H1 (cell line): ENCODE measurements around the gene AIPL1. TPM values are rescaled to one million over a fixed set of nuclear protein-coding genes. Genes with fewer than 3 reads are reported as not detected.

Experiments
- CTCF ChIA-PET: fragments of 300-600 bp; sonication (Branson Sonifier 250); formaldehyde crosslinking; loops from one replicate; lab custom pipeline; 2021; ENCODE audit not compliant: partially characterized antibody; lab: Charles Lee
- POLR2A ChIA-PET: fragments of 300-600 bp; sonication (Branson Sonifier 250); formaldehyde crosslinking; loops from one replicate; lab custom pipeline; 2021; ENCODE audit warnings: inconsistent platforms; ENCODE audit not compliant: partially characterized antibody; lab: Charles Lee
- DNase-seq, 2 experiments: peaks; one replicate each; pipeline versions ENCODE4 v3.0.0 to v3.0.0-alpha.2; 2010 to 2022; ENCODE audit warnings: low spot score in 2 of 2, low read depth in 1 of 2, mixed read lengths in 1 of 2
- FAIRE-seq: peaks from 2 replicates; lab custom pipeline; 2011; peaks lifted over from hg19 to GRCh38; lab: Jason Lieb, UNC
- H2AFZ ChIP-seq: 2 replicates; pipeline ENCODE4 v1.8.1; 2012; ENCODE audit warnings: low read length, inconsistent platforms
- H2AK5ac ChIP-seq: 2 replicates; pipeline ENCODE4 v1.6.1; 2013; ENCODE audit warnings: low read depth, low read length
- H2BK120ac ChIP-seq: replicated peaks from 2 replicates; pipeline ENCODE3; 2013; ENCODE audit warnings: low read depth, low read length, inconsistent platforms
- H2BK12ac ChIP-seq: 2 replicates; pipeline ENCODE4 v1.6.1; 2013; ENCODE audit warnings: low read depth, low read length
- H2BK15ac ChIP-seq: 2 replicates; pipeline ENCODE4 v1.6.1; 2013; ENCODE audit warnings: low read length
- H2BK20ac ChIP-seq: 2 replicates; pipeline ENCODE4 v1.6.1; 2013; ENCODE audit warnings: low read length
- H2BK5ac ChIP-seq: 2 replicates; pipeline ENCODE4 v1.6.1; 2013; ENCODE audit warnings: low read depth, low read length
- H3K14ac ChIP-seq: 2 replicates; pipeline ENCODE4 v1.6.1; 2013; ENCODE audit warnings: inconsistent platforms; ENCODE audit not compliant: insufficient read length
- H3K18ac ChIP-seq: 2 replicates; pipeline ENCODE4 v1.6.1; 2013; ENCODE audit warnings: low read length; ENCODE audit errors: extremely low read depth
- H3K23ac ChIP-seq: 2 replicates; pipeline ENCODE4 v1.6.1; 2013; ENCODE audit warnings: inconsistent platforms; ENCODE audit not compliant: insufficient read length
- H3K23me2 ChIP-seq: 2 replicates; pipeline ENCODE4 v1.6.1; 2013; ENCODE audit warnings: low read depth, low read length
- H3K27ac ChIP-seq: 2 replicates; pipeline ENCODE4 v1.6.1; 2011; ENCODE audit warnings: low read depth, low read length, inconsistent platforms
- H3K27me3 ChIP-seq, 4 experiments: replicated peaks in 1 of 4; 1 replicate in 1 of 4; 2 replicates in 3 of 4; pipeline versions ENCODE4 v1.6.1 to v1.8.1; 2011 to 2013; ENCODE audit warnings: low read length in 3 of 4, mild to moderate bottlenecking in 3 of 4, inconsistent platforms in 2 of 4, mixed read lengths in 2 of 4, moderate library complexity in 1 of 4; ENCODE audit not compliant: control insufficient read depth in 3 of 4, insufficient read depth in 3 of 4; ENCODE audit errors: extremely low read depth in 1 of 4
- H3K36me3 ChIP-seq, 4 experiments: 2 replicates each; pipeline versions ENCODE4 v1.6.1 to v1.8.1; 2011 to 2013; ENCODE audit warnings: mild to moderate bottlenecking in 4 of 4, low read length in 3 of 4, moderate library complexity in 2 of 4, control low read depth in 1 of 4, inconsistent platforms in 1 of 4; ENCODE audit not compliant: insufficient read depth in 4 of 4, control insufficient read depth in 2 of 4
- H3K4ac ChIP-seq: replicated peaks from 2 replicates; pipeline ENCODE3; 2013; ENCODE audit warnings: low read length, low read depth, mixed read lengths, inconsistent platforms; ENCODE audit not compliant: insufficient read length
- H3K4me1 ChIP-seq, 4 experiments: replicated peaks in 1 of 4; 1 replicate in 1 of 4; 2 replicates in 3 of 4; pipeline versions ENCODE4 v1.6.1 to v1.8.1; 2011 to 2013; ENCODE audit warnings: low read length in 3 of 4, inconsistent platforms in 2 of 4, mixed read lengths in 1 of 4; ENCODE audit not compliant: insufficient read depth in 4 of 4, control insufficient read depth in 3 of 4
- H3K4me2 ChIP-seq, 2 experiments: 2 replicates each; pipeline versions ENCODE4 v1.6.1 to v1.8.1; 2011 to 2013; ENCODE audit warnings: low read depth in 2 of 2, low read length in 2 of 2, control low read depth in 1 of 2, inconsistent platforms in 1 of 2, mild to moderate bottlenecking in 1 of 2; ENCODE audit not compliant: insufficient read depth in 1 of 2
- H3K4me3 ChIP-seq, 4 experiments: fragments of 200-600, 300-600 bp in 1 of 4; sonication (generic), shearing (Covaris generic), sonication (Bioruptor Twin) in 1 of 4; 2 replicates each; pipeline versions ENCODE4 v1.5.1 to v1.8.1; 2011 to 2016; ENCODE audit warnings: low read length in 4 of 4, low read depth in 3 of 4, control low read depth in 2 of 4, inconsistent platforms in 2 of 4, mild to moderate bottlenecking in 2 of 4, mixed read lengths in 1 of 4, moderate library complexity in 1 of 4; ENCODE audit not compliant: insufficient read depth in 2 of 4; ENCODE audit errors: extremely low read depth in 1 of 4
- H3K56ac ChIP-seq: replicated peaks from 2 replicates; pipeline ENCODE3; 2013; ENCODE audit warnings: low read depth, mild to moderate bottlenecking, mixed read lengths, low read length, inconsistent platforms; ENCODE audit not compliant: insufficient read length
- H3K79me1 ChIP-seq: 2 replicates; pipeline ENCODE4 v1.6.1; 2013; ENCODE audit warnings: low read depth, low read length, control low read depth
- H3K79me2 ChIP-seq, 2 experiments: 2 replicates each; pipeline versions ENCODE4 v1.6.1 to v1.8.1; 2012 to 2013; ENCODE audit warnings: low read length in 2 of 2, mild to moderate bottlenecking in 2 of 2, inconsistent platforms in 1 of 2; ENCODE audit not compliant: insufficient read depth in 2 of 2, control insufficient read depth in 1 of 2
- H3K9ac ChIP-seq, 4 experiments: replicated peaks in 1 of 4; 1 replicate in 1 of 4; 2 replicates in 3 of 4; pipeline versions ENCODE4 v1.6.1 to v1.8.1; 2011 to 2013; ENCODE audit warnings: low read depth in 3 of 4, low read length in 3 of 4, control low read depth in 2 of 4, mild to moderate bottlenecking in 2 of 4, moderate library complexity in 2 of 4, inconsistent platforms in 1 of 4; ENCODE audit errors: extremely low read depth in 1 of 4
- H3K9me3 ChIP-seq, 2 experiments: 2 replicates each; pipeline versions ENCODE4 v1.6.1 to v1.8.1; 2012 to 2013; ENCODE audit warnings: mild to moderate bottlenecking in 2 of 2, moderate library complexity in 2 of 2, control low read depth in 1 of 2, inconsistent platforms in 1 of 2, low read depth in 1 of 2, low read length in 1 of 2, mixed read lengths in 1 of 2; ENCODE audit not compliant: insufficient read depth in 2 of 2
- H4K20me1 ChIP-seq, 2 experiments: replicated peaks in 1 of 2; 2 replicates each; pipeline versions ENCODE3 to v1.8.1; 2011 to 2013; ENCODE audit warnings: inconsistent platforms in 2 of 2, low read length in 2 of 2, mild to moderate bottlenecking in 1 of 2; ENCODE audit not compliant: insufficient read depth in 2 of 2, control insufficient read depth in 1 of 2
- H4K5ac ChIP-seq: 2 replicates; pipeline ENCODE4 v1.6.1; 2013; ENCODE audit warnings: low read length, low read depth, mixed read lengths, inconsistent platforms; ENCODE audit not compliant: insufficient read length
- H4K8ac ChIP-seq: 2 replicates; pipeline ENCODE4 v1.8.0; 2013; ENCODE audit warnings: mild to moderate bottlenecking, moderate library complexity, low read length, inconsistent platforms; ENCODE audit not compliant: insufficient read depth; ENCODE audit errors: extremely low read depth
- H4K91ac ChIP-seq: replicated peaks from 2 replicates; pipeline ENCODE3; 2013; ENCODE audit warnings: low read length, mixed read lengths, inconsistent platforms; ENCODE audit not compliant: insufficient read length
- BCL11A ChIP-seq, 2 experiments: IDR thresholded peaks; one replicate each; pipeline ENCODE4 v1.6.1; 2011; ENCODE audit warnings: low read depth in 2 of 2, low read length in 2 of 2, mild to moderate bottlenecking in 2 of 2
- BRCA1 ChIP-seq: IDR thresholded peaks from 2 replicates; pipeline ENCODE4 v1.6.1; 2012; ENCODE audit warnings: low read depth, low read length, improper control_type of control experiment
- CBX5 ChIP-seq: fragments of 300-800, 300-1000 bp; sonication (generic); IDR thresholded peaks from 2 replicates; pipeline ENCODE4 v1.7.1; 2016; ENCODE audit warnings: antibody characterized with exemption, low read length, low read depth
- CHD2 ChIP-seq: IDR thresholded peaks from 2 replicates; pipeline ENCODE4 v1.6.1; 2012; ENCODE audit warnings: low read length, improper control_type of control experiment
- EP300 ChIP-seq, 2 experiments: IDR thresholded peaks; 1 replicate in 1 of 2; 2 replicates in 1 of 2; pipeline ENCODE4 v1.6.1; 2011 to 2012; ENCODE audit warnings: low read depth in 2 of 2, low read length in 2 of 2, mild to moderate bottlenecking in 2 of 2, borderline replicate concordance in 1 of 2, inconsistent platforms in 1 of 2, moderate library complexity in 1 of 2
- GABPA ChIP-seq: IDR thresholded peaks from 2 replicates; pipeline ENCODE4 v1.6.1; 2011; ENCODE audit warnings: mild to moderate bottlenecking, low read length, moderate library complexity, borderline replicate concordance; ENCODE audit not compliant: insufficient read depth
- JUND ChIP-seq: IDR thresholded peaks from 2 replicates; pipeline ENCODE4 v1.6.1; 2011; ENCODE audit warnings: mild to moderate bottlenecking, improper control_type of control experiment, low read length
- TCF12 ChIP-seq: IDR thresholded peaks from 2 replicates; pipeline ENCODE4 v1.6.1; 2011; ENCODE audit warnings: low read depth, mild to moderate bottlenecking, low read length
- ZNF274 ChIP-seq: IDR thresholded peaks from 2 replicates; pipeline ENCODE4 v1.7.0; 2012; ENCODE audit warnings: low read length, borderline replicate concordance; ENCODE audit errors: extremely low read depth
- WGBS, 2 experiments: shearing (Covaris generic) in 1 of 2; methylation state at CpG; one replicate each; pipeline versions ENCODE4 v1.1.6 to v1.1.7; 2013 to 2015; ENCODE audit warnings: low lambda C conversion rate in 2 of 2, mixed read lengths in 2 of 2, inconsistent platforms in 1 of 2, low coverage in 1 of 2, missing lambda C conversion rate in 1 of 2; ENCODE audit not compliant: insufficient replicate concordance in 2 of 2, insufficient coverage in 1 of 2, insufficient read length in 1 of 2; ENCODE audit errors: extremely low coverage in 1 of 2, missing lambda C conversion rate in 1 of 2; 5-methylcytosine and 5-hydroxymethylcytosine counted together
- polyA plus RNA-seq, 7 experiments: library from polyadenylated mRNA; depleted of rRNA in 3 of 7; stranded (reverse) in 5 of 7; unstranded in 2 of 7; fragments of >200 nt in 5 of 7; fragments of 200-250 nt in 2 of 7; gene quantifications; 1 replicate in 5 of 7; 2 replicates in 1 of 7; 4 replicates in 1 of 7; pipeline versions ENCODE4 v1.2.1 to v1.2.3, GENCODE V29; 2011 to 2013; ENCODE audit warnings: missing spikeins in 2 of 7, mixed read lengths in 2 of 7
- total RNA-seq: library from RNA; stranded (reverse); fragmentation: NEBNext Ultra II Directional; extraction: Animal tissue kit (Norgen Biotek cat#: 25700); gene quantifications from 2 replicates; pipeline ENCODE4 v1.2.1, GENCODE V29; 2021

AIPL1 gene
- total and polyA plus RNA-seq, 2 of the 8 experiments (the other 6 are each of a cell fraction or from before 2014, with no cell fraction given), result 0.56 to 0.71 TPM

GRCh38 chr17:6476810-6477179 is 41.9 kb upstream of the AIPL1 start:
- Histone ChIP-seq H3K9me3 (no peaks in the 10 kb centered on the region), H3K4me2 (no peak overlapping the region), H2AK5ac (no peak overlapping the region), H4K8ac (no peak overlapping the region; the same call in 1 of the 2 replicates), H2BK5ac (no peak overlapping the region), H3K27ac (no peak overlapping the region), H3K4ac (no peak overlapping the region), H2BK20ac (no peak overlapping the region), H2BK120ac (no peak overlapping the region), H3K14ac (no peak overlapping the region), H2AFZ (no peak overlapping the region), H4K5ac (no peak overlapping the region), H3K27me3 (no peaks in the 10 kb centered on the region), H2BK15ac (no peak overlapping the region), H3K4me3 (no peak overlapping the region), H3K79me2 (no peaks in the 10 kb centered on the region), H3K9ac (no peak overlapping the region), H3K18ac (no peak overlapping the region), H2BK12ac (no peak overlapping the region), H3K79me1 (no peaks in the 10 kb centered on the region), H3K4me1 (peaks cover 0 to 13% (median 7%) of the 10 kb centered on the region in 4 experiments; a peak in 4 of 7 replicates), H3K23ac (no peak overlapping the region), H3K23me2 (no peaks in the 10 kb centered on the region), H4K20me1 (no peaks in the 10 kb centered on the region), H4K91ac (no peak overlapping the region), H3K36me3 (no peaks in the 10 kb centered on the region), H3K56ac (no peak overlapping the region)
- CTCF ChIA-PET, result interaction anchor here (1.3 to 6.4 kb wide), 2 partner anchors 15 kb away, joined by 3 to 68 read pairs; no protein-coding TSS in a partner anchor
- POLR2A ChIA-PET, result no interaction called here
- WGBS, 2 experiments, result 96% methylated on average over 10 of the region's 10 CpGs; no CpG with 5 or more reads in 1 of the 2 experiments
- DNase-seq (no peak), FAIRE-seq (no peak)
- TF ChIP-seq CBX5, result no peak
- no peak for TF ChIP-seq BCL11A (IDR thresholded peaks at IDR 0.05; ENCODE audit: low read depth in 2 of 2, low read length in 2 of 2)
- no peak for TF ChIP-seq JUND
- no peak for TF ChIP-seq TCF12
- no peak for TF ChIP-seq CHD2
- TF ChIP-seq ZNF274, result no peak
- no peak for TF ChIP-seq EP300 (IDR thresholded peaks at IDR 0.05; ENCODE audit: borderline replicate concordance in 1 of 2, low read depth in 2 of 2, low read length in 2 of 2)
- no peak for TF ChIP-seq GABPA
- TF ChIP-seq BRCA1, result no peak
